ENCODE measurements around the gene TRIO. TPM values are rescaled to one million over a fixed set of nuclear protein-coding genes. Genes with fewer than 3 reads are reported as not detected.
A peak's percentile ranks its signal among the peaks of the same experiment; 100 is the strongest.

Gene TRIO
- total RNA-seq, 1 donor from 2014 or later, result 186 TPM

DNA sequence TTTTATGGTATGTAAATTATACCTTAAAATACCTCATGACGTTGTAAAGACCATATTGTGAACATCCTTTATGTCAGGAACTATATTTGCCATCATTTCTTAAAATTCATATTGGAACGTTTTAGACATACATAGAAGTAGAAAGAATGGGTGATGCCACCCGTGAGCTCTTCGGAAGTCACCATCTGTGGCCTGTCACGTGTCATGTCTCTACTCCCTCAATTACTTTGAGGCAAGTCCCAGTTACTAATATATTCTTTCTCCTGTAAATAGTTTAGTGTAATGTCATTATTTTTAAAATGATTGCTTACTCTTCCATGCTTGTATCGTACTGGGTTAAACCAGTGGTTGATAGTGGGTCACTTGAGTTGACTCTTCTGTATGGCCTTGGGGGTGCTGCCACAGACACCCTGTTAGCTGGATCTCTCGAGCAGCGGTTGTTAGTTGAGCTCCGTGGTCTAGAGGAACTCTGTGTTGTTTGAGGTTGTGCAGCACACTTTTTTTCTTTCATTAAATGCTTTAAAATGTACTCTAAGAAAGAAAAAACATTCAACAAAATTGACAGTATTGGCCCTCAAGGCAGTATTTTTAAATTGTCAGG is 66.2 kb downstream of the TRIO start:
- DNase-seq, result no peak

DNA sequence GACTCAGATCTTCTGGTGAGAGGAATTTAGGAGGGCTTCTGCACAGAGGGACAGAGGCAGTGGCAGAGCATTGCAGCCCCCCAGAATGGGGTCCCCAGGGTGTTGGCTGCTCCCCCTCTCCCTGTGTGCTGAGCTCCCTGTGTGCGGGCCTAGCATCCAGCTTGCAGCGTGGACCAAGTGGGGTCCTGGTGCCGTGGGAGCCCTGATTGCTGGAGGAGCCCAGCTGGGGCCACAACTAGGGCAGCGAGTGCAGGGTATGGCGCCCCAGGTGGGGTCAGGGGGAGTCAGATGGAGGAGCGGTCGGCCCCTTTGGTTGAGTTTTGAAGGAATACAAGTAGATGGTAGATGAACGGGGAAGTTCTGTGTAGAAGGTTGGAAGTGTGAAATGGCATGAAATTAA is 66.7 kb downstream of the TRIO start:
- no peak for DNase-seq

DNA sequence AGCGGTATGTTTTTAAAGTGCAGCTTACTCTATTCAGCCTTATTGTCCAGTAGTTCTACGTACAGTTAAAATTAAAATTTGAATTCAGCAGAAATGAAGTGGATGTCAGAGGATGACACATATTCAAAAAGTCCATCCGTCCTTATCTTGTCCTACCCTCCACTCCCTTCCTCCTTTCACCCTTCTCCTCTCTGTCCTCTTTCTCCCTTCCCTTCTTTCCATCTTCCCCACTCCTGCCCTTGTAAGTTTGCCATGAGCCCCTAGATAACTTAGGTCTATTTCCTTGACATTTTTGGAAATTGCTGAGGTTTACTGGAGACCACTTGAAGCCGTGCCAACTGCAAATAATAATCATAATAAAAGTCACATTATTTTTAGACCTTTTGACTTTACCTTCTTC is 67.6 kb downstream of the TRIO start:
- DNase-seq, result no peak

DNA sequence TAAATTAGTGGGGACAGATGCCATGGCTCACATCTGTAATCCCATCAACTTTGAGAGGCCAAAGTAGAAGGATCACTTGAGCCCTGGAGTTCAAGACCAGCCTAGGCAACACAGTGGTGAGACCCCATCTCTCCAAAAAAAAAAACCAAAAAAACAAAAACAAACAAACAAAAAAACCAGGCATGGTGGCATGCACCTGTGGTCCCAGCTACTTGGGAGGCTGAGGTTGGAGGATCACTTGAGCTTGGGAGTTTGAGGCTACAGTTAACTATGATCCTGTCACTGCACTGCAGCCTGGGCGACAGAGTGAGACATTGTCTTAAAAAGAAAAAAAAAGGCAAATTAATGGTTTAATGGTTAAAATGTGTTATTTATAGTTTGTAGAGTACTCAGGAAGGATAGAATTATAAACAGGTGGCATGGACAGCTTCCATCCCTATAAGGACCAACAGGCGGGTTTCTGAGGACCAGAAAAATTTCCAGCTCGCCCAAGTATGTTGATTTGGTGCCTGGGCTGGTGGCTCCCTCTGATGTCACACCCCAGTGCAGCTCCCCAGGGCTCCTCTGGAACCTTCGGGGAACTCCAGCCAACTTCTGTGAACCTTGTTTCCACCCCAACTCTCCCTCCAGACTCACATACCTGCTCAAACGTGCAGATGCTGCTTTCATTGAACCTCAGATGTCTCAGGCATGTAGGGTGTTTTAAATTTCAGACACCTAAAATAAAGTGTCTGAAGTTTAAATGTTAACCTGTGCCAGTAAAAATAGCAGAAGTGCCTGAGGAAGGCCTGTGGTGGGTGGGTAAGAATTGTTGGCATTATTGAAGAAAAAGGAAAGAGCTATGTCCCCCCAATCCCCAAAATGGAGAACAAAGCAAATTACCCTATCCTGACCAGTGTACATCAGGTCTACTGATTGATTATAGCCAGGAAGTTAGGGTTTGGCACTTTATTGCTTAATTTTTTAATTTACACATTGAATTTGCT is 69.0 kb downstream of the TRIO start:
- no peak for DNase-seq

DNA sequence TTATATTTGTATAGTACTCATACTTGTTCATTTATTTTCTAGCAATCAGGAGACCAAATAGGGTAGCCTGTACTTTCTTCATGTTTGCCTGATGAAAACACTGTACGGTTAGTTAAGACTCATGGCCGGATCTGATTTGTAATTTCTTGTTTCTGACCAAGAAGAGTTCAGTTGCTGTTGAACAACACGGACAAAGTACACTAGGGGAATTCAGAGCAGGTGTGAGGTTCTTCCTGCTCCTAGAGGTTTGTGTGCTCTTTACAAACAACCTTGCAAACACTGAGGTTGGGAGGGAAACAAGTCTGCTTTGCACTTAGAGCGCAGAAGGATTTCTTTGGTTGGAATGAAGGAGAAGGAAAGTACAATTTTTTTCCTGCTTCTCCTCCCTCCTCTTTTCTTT is 69.7 kb downstream of the TRIO start:
- no peak for DNase-seq

DNA sequence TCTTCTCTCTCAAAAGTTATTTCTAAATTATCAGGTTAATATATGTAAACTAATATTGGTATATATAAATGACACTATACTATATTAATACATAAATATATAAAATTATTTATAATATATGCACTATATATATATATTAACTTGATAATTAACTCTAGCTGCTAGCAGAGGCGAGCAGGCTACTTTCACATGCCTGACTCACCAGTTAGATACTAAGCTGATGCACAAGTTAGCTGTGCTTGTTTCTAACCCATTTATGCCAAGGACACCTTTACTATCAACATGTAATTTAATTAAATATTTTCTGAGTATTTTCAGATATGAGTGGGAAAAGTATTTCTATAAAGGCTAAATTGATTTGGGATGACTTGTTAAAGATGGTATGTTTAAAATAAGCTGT is 70.1 kb downstream of the TRIO start:
- DNase-seq, result no peak

DNA sequence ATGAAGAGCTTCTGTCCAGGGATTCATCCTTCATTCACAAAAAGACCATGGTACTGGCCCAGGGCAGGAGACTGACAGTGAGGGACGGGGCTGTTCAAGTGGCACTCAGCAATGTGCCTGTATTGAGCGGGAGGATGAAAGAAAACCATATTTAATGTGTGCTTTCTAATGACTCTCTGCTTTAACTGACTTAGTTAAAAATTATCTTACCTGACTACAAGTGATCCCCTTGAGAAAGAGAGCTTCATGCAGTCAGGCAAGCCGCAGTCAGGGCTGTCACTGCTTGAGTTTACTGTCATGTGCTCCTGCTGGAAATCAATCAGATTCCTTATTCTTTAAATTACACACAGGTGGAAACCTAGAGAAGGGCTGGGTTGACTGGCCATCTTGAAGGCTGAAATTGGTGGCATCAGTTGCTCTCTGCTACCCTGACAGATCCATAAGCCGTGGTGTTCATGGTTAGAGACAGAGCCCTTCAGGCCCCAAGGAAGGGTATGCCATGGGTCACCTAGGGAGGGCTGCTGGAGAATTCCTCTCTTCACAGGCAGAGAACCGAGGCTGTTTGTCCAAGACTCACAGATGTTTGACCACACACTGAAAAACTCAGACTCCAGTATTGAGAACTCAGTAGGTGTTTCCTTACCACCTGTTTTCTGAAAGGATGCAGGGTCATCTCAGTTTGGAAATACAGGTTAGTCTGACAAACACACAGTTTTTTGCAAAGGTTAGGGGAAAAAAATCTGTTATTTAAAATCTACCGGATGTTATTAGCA is 70.9 kb downstream of the TRIO start:
- DNase-seq, result no peak

DNA sequence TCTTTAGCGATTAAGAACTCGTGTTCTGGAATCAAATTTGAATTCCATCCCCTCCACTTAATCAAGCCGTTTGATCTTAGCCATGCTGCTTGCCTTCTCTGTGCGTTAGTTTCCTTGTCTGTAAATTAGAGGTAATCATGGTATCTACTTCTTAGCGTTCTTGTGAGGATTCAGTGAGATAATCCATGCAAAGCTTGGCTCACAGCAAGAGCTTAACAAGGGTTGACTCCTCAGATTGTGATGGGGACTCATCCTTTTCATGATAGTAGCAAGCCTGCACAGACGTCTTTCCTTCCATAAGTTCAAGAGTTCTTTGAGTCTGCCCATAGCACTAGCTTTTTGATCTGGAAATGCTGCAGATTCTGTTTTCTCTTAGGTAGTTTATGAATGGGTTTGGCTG is 72.8 kb downstream of the TRIO start:
- DNase-seq, result no peak

DNA sequence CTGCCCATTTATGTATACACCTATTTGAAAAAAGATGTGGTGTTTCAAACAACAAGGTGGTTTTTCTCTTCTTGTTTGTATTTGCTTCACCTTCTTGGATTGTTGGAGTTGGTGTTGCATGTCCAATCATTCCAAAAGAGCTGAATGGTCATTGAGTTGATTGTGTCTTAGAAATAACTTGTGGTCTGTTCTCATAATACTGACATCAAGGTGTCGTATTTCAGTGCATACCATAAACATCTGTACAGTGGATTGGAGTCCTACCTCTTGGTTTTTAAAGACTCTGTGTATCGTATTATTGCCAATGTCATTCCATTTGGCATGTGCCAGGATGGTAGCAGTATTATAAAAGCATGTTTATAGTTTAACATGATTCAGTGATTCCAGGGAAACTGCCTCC is 73.2 kb downstream of the TRIO start:
- DNase-seq, result no peak

DNA sequence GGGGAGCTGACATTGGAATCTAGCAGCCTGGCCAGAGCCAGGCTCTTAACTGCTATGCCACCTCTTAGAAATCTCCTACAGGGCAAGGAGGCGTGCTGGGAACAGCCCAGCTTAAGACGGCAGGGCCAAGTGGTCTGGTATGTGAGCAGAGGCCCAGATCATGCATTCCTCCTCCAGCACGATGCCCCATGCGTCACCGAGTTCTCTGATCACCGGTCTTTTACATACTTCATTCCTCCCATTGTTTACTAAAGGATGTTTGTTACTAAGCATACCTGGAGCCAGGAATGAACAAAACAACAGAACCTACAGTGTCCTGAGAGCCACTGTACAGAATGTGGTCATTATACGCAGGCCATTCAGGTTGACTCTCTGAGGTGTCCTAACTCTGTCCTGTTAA is 73.8 kb downstream of the TRIO start:
- no peak for DNase-seq

DNA sequence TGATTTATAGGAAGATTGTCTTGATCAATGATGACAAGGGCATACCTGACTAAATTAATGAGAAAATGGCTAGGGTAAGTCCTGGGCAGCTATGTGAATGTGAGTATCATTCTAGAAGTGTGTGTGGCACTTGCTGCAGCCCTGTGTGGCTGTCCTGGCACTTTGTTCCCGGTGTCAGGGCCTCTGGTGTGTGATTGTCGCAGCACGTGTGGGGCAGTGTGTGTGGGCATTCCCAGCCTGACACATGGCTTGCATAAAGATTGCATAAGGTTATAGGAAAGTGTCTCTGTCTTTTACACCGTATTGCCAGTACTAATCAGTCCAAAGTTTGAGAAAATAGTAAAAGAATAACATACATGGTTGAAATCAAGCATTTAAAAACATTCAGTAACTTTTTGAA is 74.4 kb downstream of the TRIO start:
- DNase-seq, result no peak

DNA sequence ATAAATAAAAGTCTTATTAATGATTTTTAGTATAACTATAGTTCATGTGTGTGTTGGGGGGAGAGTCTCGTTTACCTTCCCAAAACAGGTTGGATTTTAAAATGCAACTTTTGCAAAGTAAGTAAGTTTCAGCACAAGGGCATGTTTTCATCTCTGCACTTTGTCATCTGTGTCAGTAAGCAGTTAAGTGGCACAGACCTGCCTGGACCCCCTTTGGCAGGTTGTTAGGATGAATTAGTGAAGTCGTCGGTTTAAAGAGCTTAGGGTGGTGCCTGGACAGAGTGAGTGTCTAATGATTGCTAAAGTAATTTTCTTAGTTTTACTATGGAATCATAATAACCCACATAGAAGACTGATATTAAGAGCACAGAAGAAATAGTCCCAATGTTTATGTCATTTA is 74.9 kb downstream of the TRIO start:
- no peak for DNase-seq

DNA sequence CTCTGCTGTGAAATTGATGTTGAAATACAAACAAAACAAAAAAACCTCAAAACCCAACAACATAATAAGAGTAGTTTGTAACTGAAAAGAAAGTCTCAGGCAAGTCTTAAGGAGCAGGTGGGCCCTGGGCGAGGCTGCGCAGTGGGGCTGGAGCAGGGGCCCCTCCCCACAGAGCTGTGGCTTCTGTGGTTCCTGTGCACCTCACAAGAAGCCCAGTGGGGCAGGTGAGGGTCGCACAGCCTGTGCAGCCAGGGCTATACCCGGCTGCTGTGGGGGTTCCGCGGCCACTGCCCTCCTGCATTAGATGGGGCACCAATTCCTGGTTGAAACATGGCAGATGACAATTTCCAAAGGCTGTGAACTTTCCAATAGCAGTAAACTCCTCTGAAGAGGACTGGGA is 75.3 kb downstream of the TRIO start:
- no peak for DNase-seq

DNA sequence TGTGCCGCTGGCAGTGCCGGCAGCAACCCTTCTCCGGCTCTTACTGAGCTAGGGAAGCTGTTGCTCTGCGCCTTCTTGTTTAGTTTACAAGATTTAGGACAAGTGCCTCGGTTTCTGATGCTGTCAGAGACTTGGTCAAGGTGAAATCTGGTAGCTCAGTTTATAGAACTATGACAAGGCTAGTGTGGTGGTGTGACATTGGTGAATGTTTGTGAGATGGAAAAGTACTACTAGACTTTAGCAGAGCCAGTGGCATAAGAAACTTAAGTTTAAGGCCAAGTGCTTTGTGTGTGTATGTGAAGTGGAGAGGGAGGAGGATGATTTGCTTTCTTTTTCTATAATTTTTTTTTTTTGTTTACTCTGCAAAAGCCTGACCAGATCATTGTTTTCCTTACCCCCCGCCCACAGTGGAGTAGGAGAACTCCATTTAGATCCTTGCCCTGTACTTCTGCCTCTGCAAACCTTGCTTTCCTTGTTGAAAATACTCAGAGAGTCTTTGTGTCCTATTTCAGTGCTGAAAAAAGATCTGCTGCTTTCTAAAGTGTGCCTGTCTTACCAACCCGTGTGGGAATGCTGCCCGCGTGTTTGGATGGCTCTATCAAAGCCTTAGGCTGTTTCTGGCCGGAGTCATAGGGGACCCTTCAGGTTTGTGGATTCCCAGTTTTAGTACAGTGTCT is 75.9 kb downstream of the TRIO start:
- no peak for DNase-seq

DNA sequence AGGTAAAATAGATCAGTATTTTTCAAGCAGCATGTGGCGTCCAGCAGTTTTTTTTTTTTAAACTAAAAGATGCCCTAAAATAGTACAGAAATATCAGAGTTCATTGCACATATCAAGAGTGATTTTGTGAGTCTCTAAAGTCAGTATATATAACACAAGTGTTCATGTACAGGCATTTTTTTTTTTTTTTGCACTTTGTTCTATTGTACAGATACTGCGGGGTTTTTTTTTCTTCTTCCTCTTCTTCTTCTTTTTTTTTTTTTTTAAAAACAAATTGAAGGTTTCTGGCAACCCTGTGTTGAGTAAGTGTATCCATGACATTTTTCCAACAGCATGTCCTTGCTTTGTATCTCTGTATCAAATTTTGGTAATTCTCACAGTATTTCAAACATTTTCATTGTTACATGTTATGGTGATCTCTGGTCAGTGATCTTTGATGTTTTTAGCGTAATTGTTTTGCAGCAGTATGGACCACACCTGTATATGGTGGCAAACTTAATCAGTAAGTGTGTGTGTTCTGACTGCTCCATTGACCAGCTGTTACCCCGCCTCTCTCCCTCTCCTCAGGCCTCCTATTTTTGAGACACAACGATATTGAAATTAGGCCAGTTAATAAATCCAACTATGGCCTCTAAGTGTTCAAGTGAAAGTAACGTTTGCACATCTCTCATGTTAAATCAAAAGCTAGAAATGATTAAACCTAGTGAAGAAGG is 76.8 kb downstream of the TRIO start:
- no peak for DNase-seq

DNA sequence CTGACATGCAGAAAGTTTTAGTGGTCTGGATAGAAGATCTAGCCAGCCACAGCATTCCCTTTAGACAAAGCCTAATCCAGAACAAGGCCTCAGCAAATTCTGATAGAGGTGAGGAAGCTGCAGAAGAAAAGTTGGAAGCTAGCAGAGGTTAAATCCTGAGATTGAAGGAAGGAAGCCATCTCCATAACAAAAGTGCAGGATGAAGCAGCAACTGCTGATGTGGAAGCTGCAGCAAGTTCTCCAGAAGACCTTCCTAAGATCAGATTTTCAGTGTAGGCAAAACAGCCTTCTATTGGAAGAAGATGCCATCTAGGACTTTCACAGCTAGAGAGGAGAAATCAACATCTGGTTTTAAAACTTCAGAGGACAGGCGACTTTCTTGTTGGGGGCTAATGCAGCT is 77.5 kb downstream of the TRIO start:
- no peak for DNase-seq

DNA sequence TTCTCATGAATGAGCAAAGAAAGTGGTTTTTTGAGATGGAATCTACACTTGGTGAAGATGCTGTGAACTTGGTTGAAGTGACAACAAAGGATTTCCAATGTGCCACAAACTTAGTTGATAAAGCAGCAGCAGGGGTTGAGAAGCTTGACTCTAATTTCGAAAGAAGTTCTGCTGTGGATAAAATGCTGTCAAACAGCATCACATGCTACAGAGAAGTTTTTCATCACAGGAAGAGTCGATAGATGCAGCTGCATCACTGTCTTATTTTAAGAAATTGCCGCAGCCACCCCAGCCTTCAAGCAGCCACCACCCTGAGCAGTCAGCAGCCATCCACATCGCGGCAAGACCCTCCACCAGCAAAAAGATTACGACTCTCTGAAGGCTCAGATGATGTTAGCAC is 78.6 kb downstream of the TRIO start:
- no peak for DNase-seq

DNA sequence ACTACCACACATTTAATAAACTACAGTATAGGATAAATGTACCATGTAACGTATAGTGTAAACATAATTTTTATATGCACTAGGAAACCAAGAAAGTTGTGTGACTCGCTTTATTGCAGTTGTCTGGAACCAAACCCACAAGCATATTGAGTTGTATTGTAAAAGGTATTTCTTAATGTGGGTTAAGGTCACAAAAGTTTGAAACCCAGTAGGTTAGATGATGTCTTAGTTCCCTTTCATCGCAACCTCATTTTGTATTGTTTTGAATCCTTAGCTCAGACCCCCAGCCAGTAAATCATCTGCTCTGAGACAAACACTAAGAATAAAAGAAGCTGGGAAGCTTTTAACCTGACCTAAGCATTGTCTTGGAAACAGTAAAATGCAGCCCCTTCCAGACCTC is 79.1 kb downstream of the TRIO start:
- DNase-seq, result no peak

DNA sequence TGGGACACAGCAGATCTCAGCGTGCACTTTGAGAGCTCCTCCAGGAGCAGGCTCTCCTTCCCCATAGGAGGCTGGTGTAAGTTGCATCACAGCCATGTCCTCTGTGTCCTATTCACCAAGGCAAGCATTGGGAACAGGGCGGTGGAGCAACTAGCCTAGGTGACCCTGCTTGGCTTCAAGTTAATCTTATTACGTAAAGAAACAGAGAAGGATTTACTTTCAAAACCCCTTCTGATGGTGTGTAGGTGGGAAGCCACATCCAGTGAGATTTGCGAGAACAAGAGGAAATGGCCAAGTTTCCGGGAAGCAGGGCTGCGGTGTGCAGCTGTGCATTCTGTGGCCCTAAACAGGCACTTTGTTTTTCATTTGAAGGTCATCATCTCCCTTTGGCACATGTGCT is 80.2 kb downstream of the TRIO start:
- DNase-seq, result peak; percentile 17

DNA sequence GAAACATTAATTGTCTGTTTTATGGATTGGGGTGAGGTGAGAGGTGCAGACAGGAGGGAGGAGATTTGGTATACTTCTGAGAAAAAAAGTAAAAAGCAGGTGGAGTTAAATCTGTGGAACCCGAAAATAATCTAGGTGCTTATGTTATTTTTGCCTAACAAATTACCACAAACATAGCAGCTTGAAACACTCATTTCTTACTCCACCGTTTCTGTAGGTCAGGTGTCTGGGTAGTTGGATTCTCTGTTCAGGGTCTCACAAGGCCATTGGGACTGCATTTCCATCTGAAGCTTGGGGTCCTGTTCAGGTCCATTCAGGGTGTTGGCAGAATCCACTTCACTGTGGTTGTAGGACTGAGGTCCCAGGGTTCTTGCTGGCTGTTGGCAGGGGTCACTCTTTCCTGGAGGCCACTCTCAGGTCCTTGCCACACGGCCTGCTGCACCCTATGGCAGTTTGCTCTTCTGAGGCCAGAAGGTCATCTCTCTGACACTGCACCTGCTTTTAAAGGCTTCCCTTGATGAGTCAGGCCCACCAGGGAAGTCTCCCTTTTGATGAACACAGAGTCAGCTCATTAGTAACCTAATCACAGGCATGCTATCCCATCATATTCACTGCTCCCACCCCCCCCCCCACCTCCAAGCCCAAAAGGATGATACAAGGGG is 82.2 kb downstream of the TRIO start:
- no peak for DNase-seq

DNA sequence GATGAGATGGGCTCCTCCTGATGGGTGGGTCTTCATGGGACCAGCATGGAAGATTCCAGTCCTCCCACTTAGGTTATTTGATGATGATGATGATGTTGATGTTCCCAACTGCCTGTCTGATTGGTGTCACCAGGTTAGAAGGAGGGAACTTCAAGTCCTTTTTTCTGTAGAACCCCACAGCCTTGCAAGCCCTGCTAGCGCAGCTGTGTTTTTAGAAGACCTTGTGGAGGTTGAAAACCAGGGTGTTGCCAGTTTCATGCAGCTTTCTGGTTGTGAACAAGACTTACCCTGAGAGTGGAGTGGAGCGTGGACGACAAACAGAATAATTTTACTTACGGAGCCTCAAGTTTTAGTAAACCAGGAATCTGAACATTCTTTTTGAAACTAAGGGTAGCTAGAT is 83.0 kb downstream of the TRIO start:
- no peak for DNase-seq

Data from skin of body (tissue), 2 donors.